Ovary (tissue), 3 donors: ENCODE results near the gene PEX11A.

ENCODE experiments used
- EP300 ChIP-seq: sonication (generic); formaldehyde crosslinking; IDR thresholded peaks from one replicate; pipeline ENCODE4 v1.6.1; 2017; ENCODE audit warnings: antibody characterized with exemption
- POLR2A ChIP-seq: fragments of 450-650 bp; IDR thresholded peaks from one replicate; pipeline ENCODE4 v1.6.1; 2017; ENCODE audit warnings: antibody characterized with exemption, mild to moderate bottlenecking, moderate library complexity
- TF ChIP-seq, protein P1 (sequence below), 3 donors: fragments of 450-650 bp in 2 of 3; fragments of 200-600 bp in 1 of 3; IDR thresholded peaks; one replicate each; pipeline versions ENCODE4 v1.5.1 to v1.8.0; 2016 to 2022; ENCODE audit warnings: antibody characterized with exemption in 3 of 3, mild to moderate bottlenecking in 1 of 3
- donor health status: DM: no; HTN: no; CAD: no.

DNA sequence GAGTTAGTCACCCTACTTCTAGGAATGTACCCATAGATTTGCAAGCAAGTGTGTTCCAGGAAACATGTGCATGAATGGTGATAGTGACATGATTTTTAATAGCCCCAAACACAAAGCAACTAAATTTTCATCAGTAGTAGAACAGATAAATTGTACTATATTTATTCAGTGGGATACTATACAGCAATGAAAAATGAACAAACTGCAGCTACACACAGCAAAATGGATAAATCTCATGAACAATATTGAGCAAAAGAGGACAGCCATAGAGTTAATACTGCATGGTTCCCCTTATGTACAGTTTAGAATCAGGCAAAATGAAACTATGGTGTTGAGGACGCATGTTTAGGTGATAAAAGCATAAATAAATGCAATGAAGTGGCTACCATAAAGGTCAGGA, 34.5 kb upstream of the PEX11A start:
- TF ChIP-seq POLR2A (no peak), EP300 (no peak)
- TF ChIP-seq, protein P1, sequence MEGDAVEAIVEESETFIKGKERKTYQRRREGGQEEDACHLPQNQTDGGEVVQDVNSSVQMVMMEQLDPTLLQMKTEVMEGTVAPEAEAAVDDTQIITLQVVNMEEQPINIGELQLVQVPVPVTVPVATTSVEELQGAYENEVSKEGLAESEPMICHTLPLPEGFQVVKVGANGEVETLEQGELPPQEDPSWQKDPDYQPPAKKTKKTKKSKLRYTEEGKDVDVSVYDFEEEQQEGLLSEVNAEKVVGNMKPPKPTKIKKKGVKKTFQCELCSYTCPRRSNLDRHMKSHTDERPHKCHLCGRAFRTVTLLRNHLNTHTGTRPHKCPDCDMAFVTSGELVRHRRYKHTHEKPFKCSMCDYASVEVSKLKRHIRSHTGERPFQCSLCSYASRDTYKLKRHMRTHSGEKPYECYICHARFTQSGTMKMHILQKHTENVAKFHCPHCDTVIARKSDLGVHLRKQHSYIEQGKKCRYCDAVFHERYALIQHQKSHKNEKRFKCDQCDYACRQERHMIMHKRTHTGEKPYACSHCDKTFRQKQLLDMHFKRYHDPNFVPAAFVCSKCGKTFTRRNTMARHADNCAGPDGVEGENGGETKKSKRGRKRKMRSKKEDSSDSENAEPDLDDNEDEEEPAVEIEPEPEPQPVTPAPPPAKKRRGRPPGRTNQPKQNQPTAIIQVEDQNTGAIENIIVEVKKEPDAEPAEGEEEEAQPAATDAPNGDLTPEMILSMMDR (IDR thresholded peaks at IDR 0.05): no peak
